CD14-positive monocyte (primary cell): ENCODE data around the gene ENTHD1. TPM values are rescaled to one million over a fixed set of nuclear protein-coding genes. Genes with fewer than 3 reads are reported as not detected.

Experiments used
- DNase-seq, 3 donors: peaks; one replicate each; pipeline ENCODE4 v3.0.0-alpha.2; 2011 to 2022
- H2AFZ ChIP-seq: 2 replicates; pipeline ENCODE4 v1.6.0; 2012; ENCODE audit warnings: mild to moderate bottlenecking, low read depth, low read length, inconsistent platforms; ENCODE audit not compliant: insufficient read depth, poor library complexity, severe bottlenecking
- H3K27ac ChIP-seq, 2 donors: 1 replicate in 1 of 2; 2 replicates in 1 of 2; pipeline ENCODE4 v1.5.1; 2012 to 2013; ENCODE audit warnings: low read length in 2 of 2, control low read depth in 1 of 2, inconsistent platforms in 1 of 2, low read depth in 1 of 2, mild to moderate bottlenecking in 1 of 2
- H3K27me3 ChIP-seq, 2 donors: one replicate each; pipeline versions ENCODE4 v1.6.0 to v1.6.1; 2011 to 2013; ENCODE audit warnings: low read length in 2 of 2; ENCODE audit not compliant: control insufficient read depth in 2 of 2, insufficient read depth in 2 of 2
- H3K36me3 ChIP-seq, 2 donors: replicated peaks in 1 of 2; 1 replicate in 1 of 2; 2 replicates in 1 of 2; pipeline versions ENCODE4 v1.5.1 to v1.6.1; 2012 to 2013; ENCODE audit warnings: low read length in 2 of 2, control low read depth in 1 of 2, inconsistent platforms in 1 of 2, mild to moderate bottlenecking in 1 of 2; ENCODE audit not compliant: insufficient read depth in 2 of 2, control insufficient read depth in 1 of 2
- H3K4me1 ChIP-seq, 2 donors: 1 replicate in 1 of 2; 2 replicates in 1 of 2; pipeline versions ENCODE4 v1.5.1 to v1.6.1; 2012 to 2013; ENCODE audit warnings: low read length in 2 of 2, control low read depth in 1 of 2, inconsistent platforms in 1 of 2, mild to moderate bottlenecking in 1 of 2, moderate library complexity in 1 of 2; ENCODE audit not compliant: insufficient read depth in 2 of 2, control insufficient read depth in 1 of 2
- H3K4me2 ChIP-seq: replicated peaks from 2 replicates; pipeline ENCODE3; 2012; ENCODE audit warnings: low read length, moderate library complexity, mild to moderate bottlenecking; ENCODE audit not compliant: poor library complexity, severe bottlenecking; ENCODE audit errors: extremely low read depth
- H3K4me3 ChIP-seq, 3 experiments: fragments of 200-600 bp in 1 of 3; sonication (generic) in 1 of 3; replicated peaks in 1 of 3; 1 replicate in 2 of 3; 2 replicates in 1 of 3; pipeline ENCODE4 v1.5.1; 2011 to 2013; ENCODE audit warnings: low read length in 3 of 3, mild to moderate bottlenecking in 3 of 3, control low read depth in 2 of 3, low read depth in 2 of 3, inconsistent platforms in 1 of 3, moderate library complexity in 1 of 3
- H3K79me2 ChIP-seq: 2 replicates; pipeline ENCODE4 v1.6.0; 2012; ENCODE audit warnings: mild to moderate bottlenecking, control low read depth, inconsistent platforms, low read length, moderate library complexity; ENCODE audit not compliant: insufficient read depth
- H3K9ac ChIP-seq: 2 replicates; pipeline ENCODE4 v1.6.0; 2017; ENCODE audit warnings: low read length, mild to moderate bottlenecking; ENCODE audit not compliant: insufficient read depth, poor library complexity, severe bottlenecking
- H3K9me3 ChIP-seq, 2 donors: replicated peaks in 1 of 2; 1 replicate in 1 of 2; 2 replicates in 1 of 2; pipeline versions ENCODE4 v1.5.1 to v1.6.1; 2012 to 2013; ENCODE audit warnings: low read length in 2 of 2, control low read depth in 1 of 2; ENCODE audit not compliant: control insufficient read depth in 1 of 2, insufficient read depth in 1 of 2
- H4K20me1 ChIP-seq: 2 replicates; pipeline ENCODE4 v1.6.0; 2012; ENCODE audit warnings: mild to moderate bottlenecking, low read length, control low read depth, moderate library complexity; ENCODE audit not compliant: insufficient read depth
- H3K27ac Mint-ChIP-seq, 7 donors: one replicate each; pipeline ENCODE4 v1.8.0; 2020; ENCODE audit warnings: mild to moderate bottlenecking in 7 of 7, mixed read lengths in 7 of 7, moderate library complexity in 6 of 7, inconsistent platforms in 2 of 7
- H3K27me3 Mint-ChIP-seq, 3 donors: one replicate each; pipeline ENCODE4 v1.8.0; 2021 to 2022; ENCODE audit warnings: low read depth in 3 of 3, mild to moderate bottlenecking in 3 of 3, mixed read lengths in 3 of 3, moderate library complexity in 3 of 3, inconsistent platforms in 1 of 3
- H3K36me3 Mint-ChIP-seq, 2 donors: one replicate each; pipeline ENCODE4 v1.8.0; 2020; ENCODE audit warnings: mixed read lengths in 2 of 2, inconsistent platforms in 1 of 2, mild to moderate bottlenecking in 1 of 2
- H3K4me1 Mint-ChIP-seq: one replicate; pipeline ENCODE4 v1.8.0; 2020; ENCODE audit warnings: mild to moderate bottlenecking, mixed read lengths
- H3K4me3 Mint-ChIP-seq, 2 donors: one replicate each; pipeline ENCODE4 v1.8.0; 2020; ENCODE audit warnings: mild to moderate bottlenecking in 2 of 2, mixed read lengths in 2 of 2, moderate library complexity in 1 of 2
- H3K9me3 Mint-ChIP-seq, 7 donors: one replicate each; pipeline ENCODE4 v1.8.0; 2020 to 2022; ENCODE audit warnings: mixed read lengths in 7 of 7, mild to moderate bottlenecking in 6 of 7, moderate library complexity in 6 of 7, inconsistent platforms in 2 of 7
- WGBS: methylation state at CpG from one replicate; pipeline ENCODE4 v1.1.5; 2013; ENCODE audit warnings: missing lambda C conversion rate; ENCODE audit not compliant: insufficient coverage; 5-methylcytosine and 5-hydroxymethylcytosine counted together
- intact Hi-C, 2 donors: fragments of 100-400 bp; cut with micrococcal nuclease; formaldehyde crosslinking; loops; one replicate each; pipeline versions ENCODE4 v1.15.0 to v1.15.1; 2023
- polyA plus RNA-seq, 3 donors: library from polyadenylated mRNA; depleted of rRNA in 1 of 3; unstranded in 2 of 3; stranded (reverse) in 1 of 3; fragments of 300-500 nt in 2 of 3; fragments of >200 nt in 1 of 3; fragmentation: Illumina TruSeq in 2 of 3; gene quantifications; 1 replicate in 2 of 3; 2 replicates in 1 of 3; pipeline ENCODE4 v1.2.3, GENCODE V29; 2012 to 2021
- TF ChIP-seq, protein P1 (sequence below): fragments of 200-600 bp; IDR thresholded peaks from one replicate; pipeline ENCODE4 v1.8.0; 2022; ENCODE audit warnings: antibody characterized with exemption, mild to moderate bottlenecking

ENTHD1 gene
- polyA plus RNA-seq, 3 donors = not detected

DNA sequence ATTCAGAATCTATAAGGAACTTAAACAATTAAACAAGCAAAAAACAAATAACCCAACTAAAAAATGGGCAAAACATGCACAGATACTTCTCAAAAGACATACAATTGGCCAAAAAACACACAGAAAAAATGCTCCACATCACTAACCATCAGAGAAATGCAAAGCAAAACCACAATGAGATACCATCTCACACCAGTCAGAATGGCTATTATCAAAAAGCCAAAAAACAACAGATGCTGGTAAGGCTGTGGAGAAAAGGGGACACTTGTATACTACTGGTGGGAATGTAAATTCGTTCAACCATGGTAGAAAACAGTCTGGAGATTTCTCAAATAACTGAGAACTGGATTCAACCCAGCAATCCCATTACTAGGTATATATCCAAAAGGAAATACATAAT is 24.8 kb downstream of the ENTHD1 start:
- Histone ChIP-seq H3K4me1 (peaks cover 8 to 10% of the 10 kb centered on the region in 2 donors), H3K36me3 (no peaks in the 10 kb centered on the region), H3K27me3 (no peaks in the 10 kb centered on the region), H2AFZ (no peak overlapping the region), H3K9me3 (no peaks in the 10 kb centered on the region), H3K79me2 (no peaks in the 10 kb centered on the region), H3K27ac (no peak overlapping the region), H3K4me2 (no peak overlapping the region), H3K9ac (no peak overlapping the region), H3K4me3 (no peak overlapping the region), H4K20me1 (no peaks in the 10 kb centered on the region)
- no peak overlapping the region for H3K27ac Mint-ChIP-seq
- H3K4me3 Mint-ChIP-seq = no peak overlapping the region
- no peaks in the 10 kb centered on the region for H3K36me3 Mint-ChIP-seq
- TF ChIP-seq, protein P1, sequence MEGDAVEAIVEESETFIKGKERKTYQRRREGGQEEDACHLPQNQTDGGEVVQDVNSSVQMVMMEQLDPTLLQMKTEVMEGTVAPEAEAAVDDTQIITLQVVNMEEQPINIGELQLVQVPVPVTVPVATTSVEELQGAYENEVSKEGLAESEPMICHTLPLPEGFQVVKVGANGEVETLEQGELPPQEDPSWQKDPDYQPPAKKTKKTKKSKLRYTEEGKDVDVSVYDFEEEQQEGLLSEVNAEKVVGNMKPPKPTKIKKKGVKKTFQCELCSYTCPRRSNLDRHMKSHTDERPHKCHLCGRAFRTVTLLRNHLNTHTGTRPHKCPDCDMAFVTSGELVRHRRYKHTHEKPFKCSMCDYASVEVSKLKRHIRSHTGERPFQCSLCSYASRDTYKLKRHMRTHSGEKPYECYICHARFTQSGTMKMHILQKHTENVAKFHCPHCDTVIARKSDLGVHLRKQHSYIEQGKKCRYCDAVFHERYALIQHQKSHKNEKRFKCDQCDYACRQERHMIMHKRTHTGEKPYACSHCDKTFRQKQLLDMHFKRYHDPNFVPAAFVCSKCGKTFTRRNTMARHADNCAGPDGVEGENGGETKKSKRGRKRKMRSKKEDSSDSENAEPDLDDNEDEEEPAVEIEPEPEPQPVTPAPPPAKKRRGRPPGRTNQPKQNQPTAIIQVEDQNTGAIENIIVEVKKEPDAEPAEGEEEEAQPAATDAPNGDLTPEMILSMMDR = no peak
- DNase-seq = no peak
- peaks cover 15% of the 10 kb centered on the region for H3K4me1 Mint-ChIP-seq
- H3K9me3 Mint-ChIP-seq = peaks cover 0 to 1% (median 0%) of the 10 kb centered on the region in 7 donors
- peaks cover 0 to 3% (median 2%) of the 10 kb centered on the region in 3 donors for H3K27me3 Mint-ChIP-seq
- WGBS = no CpG with 5 or more reads among the region's 1 CpG
- intact Hi-C loops = no loop called here

GRCh38 chr22:39859903-39860588 is 33.5 kb downstream of the ENTHD1 start:
- Mint-ChIP-seq H3K4me1 (peaks cover 18% of the 10 kb centered on the region), H3K36me3 (peaks cover 0 to 3% of the 10 kb centered on the region in 2 donors), H3K9me3 (peaks cover 0 to 4% (median 0%) of the 10 kb centered on the region in 7 donors), H3K27ac (no peak overlapping the region), H3K27me3 (peaks cover 0 to 2% (median 1%) of the 10 kb centered on the region in 3 donors), H3K4me3 (no peak overlapping the region)
- no peaks in the 10 kb centered on the region for H4K20me1 ChIP-seq
- H3K36me3 ChIP-seq = no peaks in the 10 kb centered on the region
- no peaks in the 10 kb centered on the region for H3K9me3 ChIP-seq
- TF ChIP-seq, protein P1 = no peak
- H3K4me1 ChIP-seq = peaks cover 0 to 11% of the 10 kb centered on the region in 2 donors
- H3K27me3 ChIP-seq = no peaks in the 10 kb centered on the region
- H3K27ac ChIP-seq = no peak overlapping the region
- no peak for DNase-seq
- no peak overlapping the region for H2AFZ ChIP-seq
- H3K79me2 ChIP-seq = no peaks in the 10 kb centered on the region
- no peak overlapping the region for H3K4me2 ChIP-seq
- no peak overlapping the region for H3K9ac ChIP-seq
- WGBS = no CpG with 5 or more reads among the region's 7 CpGs
- intact Hi-C loops = no loop called here
- no peak overlapping the region for H3K4me3 ChIP-seq
